GM18951 (cell line): Measurements from ENCODE around the gene TRIM63.

Experiments
- POLR2A ChIP-seq: IDR thresholded peaks from 4 replicates; pipeline ENCODE4 v1.6.1; 2011; ENCODE audit warnings: mild to moderate bottlenecking; ENCODE audit not compliant: insufficient read length, insufficient read depth; ENCODE audit errors: extremely low read depth
- in situ Hi-C: fragments of 300-500 bp; cut with MboI; formaldehyde crosslinking; loops from one replicate; pipeline ENCODE4 v1.12.0; 2022; ENCODE audit warnings: low sequenced_read_pairs, mixed read lengths, inconsistent platforms; ENCODE audit not compliant: unreplicated experiment

The TRIM63 gene

GRCh38 chr1:26057189-26057588, 10.2 kb downstream of the TRIM63 start:
- in situ Hi-C loops: no loop called here
- TF ChIP-seq POLR2A: no peak

- in situ Hi-C loops: no loop called here
- TF ChIP-seq POLR2A: no peak
Measured at GRCh38 chr1:26055041-26055440, 12.4 kb downstream of the TRIM63 start.

GRCh38 chr1:26053718-26054560, 13.5 kb downstream of the TRIM63 start:
- in situ Hi-C loops: no loop called here

GRCh38 chr1:26050248-26050640, 17.2 kb downstream of the TRIM63 start:
- in situ Hi-C loops: no loop called here
- TF ChIP-seq POLR2A: no peak

More at GRCh38 chr1:26053718-26054560, 13.5 kb downstream of the TRIM63 start:
- TF ChIP-seq POLR2A: no peak

GRCh38 chr1:26049531-26050247, 17.7 kb downstream of the TRIM63 start:
- in situ Hi-C loops: no loop called here
- TF ChIP-seq POLR2A: no peak

GRCh38 chr1:26047278-26047874, 20.1 kb downstream of the TRIM63 start:
- no peak for TF ChIP-seq POLR2A
- in situ Hi-C loops: no loop called here

GRCh38 chr1:26046246-26047095, 21.0 kb downstream of the TRIM63 start:
- TF ChIP-seq POLR2A: no peak
- in situ Hi-C loops: no loop called here

GRCh38 chr1:26045722-26046245, 21.6 kb downstream of the TRIM63 start, which contains the start of gene SLC30A2:
Gene SLC30A2 (minus strand): TSS chr1:26046118. CDS start chr1:26045896, 222 bp downstream.
- in situ Hi-C loops: no loop called here
- TF ChIP-seq POLR2A: no peak

GRCh38 chr1:26044971-26045721, 22.3 kb downstream of the TRIM63 start:
- in situ Hi-C loops: no loop called here
- TF ChIP-seq POLR2A: no peak

GRCh38 chr1:26044414-26044813, 23.0 kb downstream of the TRIM63 start:
- in situ Hi-C loops: no loop called here
- TF ChIP-seq POLR2A: no peak

- in situ Hi-C loops: no loop called here
- no peak for TF ChIP-seq POLR2A
Measured at GRCh38 chr1:26043765-26044164, 23.7 kb downstream of the TRIM63 start.

- no peak for TF ChIP-seq POLR2A
- in situ Hi-C loops: no loop called here
Measured at GRCh38 chr1:26041978-26042377, 25.5 kb downstream of the TRIM63 start.

GRCh38 chr1:26041401-26041800, 26.0 kb downstream of the TRIM63 start:
- in situ Hi-C loops: no loop called here

More at GRCh38 chr1:26041401-26041800, 26.0 kb downstream of the TRIM63 start:
- no peak for TF ChIP-seq POLR2A
